Thyroid gland (tissue), 4 donors: ENCODE data around the gene TEX19. TPM values are rescaled to one million over a fixed set of nuclear protein-coding genes. Genes with fewer than 3 reads are reported as not detected.
"Not testable (repeated sequence)": the region's sequence is repeated elsewhere in the genome, so short reads cannot be mapped to it uniquely, and the experiment has no call there.

Experiments
- DNase-seq, 2 donors: peaks; one replicate each; pipeline ENCODE4 v3.0.0-alpha.2; 2019
- H3K27ac ChIP-seq, 3 donors: fragments of 200-600 bp; sonication (generic); 1 replicate in 2 of 3; 2 replicates in 1 of 3; pipeline ENCODE4 v1.5.1; 2016 to 2019; ENCODE audit warnings: mild to moderate bottlenecking in 1 of 3, moderate library complexity in 1 of 3
- H3K27me3 ChIP-seq: fragments of 200-600 bp; sonication (generic); one replicate; pipeline ENCODE4 v1.5.1; 2019
- H3K36me3 ChIP-seq, 2 donors: fragments of 200-600 bp; sonication (generic); one replicate each; pipeline ENCODE4 v1.5.1; 2016 to 2019
- H3K4me1 ChIP-seq, 2 donors: fragments of 200-600 bp; sonication (generic); one replicate each; pipeline ENCODE4 v1.5.1; 2017 to 2019
- H3K4me3 ChIP-seq, 3 donors: fragments of 200-600 bp; sonication (generic); replicated peaks in 1 of 3; 1 replicate in 2 of 3; 2 replicates in 1 of 3; pipeline ENCODE4 v1.5.1; 2016; ENCODE audit warnings: mild to moderate bottlenecking in 1 of 3
- H3K9me3 ChIP-seq: fragments of 200-600 bp; sonication (generic); one replicate; pipeline ENCODE4 v1.5.1; 2017
- CTCF ChIP-seq, 6 experiments: fragments of 200-600 bp in 3 of 6; fragments of 450-650 bp in 3 of 6; sonication (generic) in 3 of 6; IDR thresholded peaks; one replicate each; pipeline ENCODE4 v1.5.1; 2016 to 2019; ENCODE audit warnings: antibody characterized with exemption in 6 of 6, mild to moderate bottlenecking in 2 of 6, inconsistent platforms in 1 of 6, moderate library complexity in 1 of 6
- POLR2A ChIP-seq, 2 donors: fragments of 450-650 bp; IDR thresholded peaks; one replicate each; pipeline ENCODE4 v1.6.1; 2017; ENCODE audit warnings: antibody characterized with exemption in 2 of 2, mild to moderate bottlenecking in 2 of 2, moderate library complexity in 1 of 2
- WGBS, 2 donors: methylation state at CpG; one replicate each; pipeline ENCODE4 v1.1.5; 2017; 5-methylcytosine and 5-hydroxymethylcytosine counted together
- intact Hi-C: fragments of 100-400 bp; cut with DNase I; formaldehyde crosslinking; loops from one replicate; pipeline ENCODE4 v1.15.1; 2023
- total RNA-seq, 4 donors: library from RNA; depleted of rRNA; stranded (reverse); fragments of >200 nt; gene quantifications; one replicate each; pipeline ENCODE4 v1.2.3, GENCODE V29; 2016

Gene TEX19
- total RNA-seq, 4 donors from 2014 or later: 0.54 TPM; not detected in 3

GRCh38 chr17:82371333-82372248 lies 12.5 kb downstream of the TEX19 start, which contains the start of gene UTS2R:
UTS2R (plus strand) TSS chr17:82371765; CDS start chr17:82374325, 2,560 bp downstream.
- Histone ChIP-seq H3K4me3 (peak within 1 kb of the TSS in 1 of 3 donors; percentile 33), H3K4me1 (peaks cover 11 to 29% of the 10 kb centered on the region in 2 donors), H3K9me3 (no peaks in the 10 kb centered on the region), H3K27me3 (peaks cover 6% of the 10 kb centered on the region), H3K27ac (peak within 1 kb of the TSS in 1 of 3 donors; percentile 33), H3K36me3 (no peaks in the 10 kb centered on the region)
- intact Hi-C loops: no loop called here
- WGBS, 2 donors: 0 to 21% methylated on average over 2 to 22 of the region's 109 CpGs
- DNase-seq: no peak
- no peak for TF ChIP-seq CTCF (IDR thresholded peaks at IDR 0.05)
- no peak for TF ChIP-seq POLR2A (IDR thresholded peaks at IDR 0.05)

GRCh38 chr17:82372249-82373071 lies 13.4 kb downstream of the TEX19 start:
- no peaks in the 10 kb centered on the region for H3K9me3 ChIP-seq
- intact Hi-C loops: no loop called here
- H3K27me3 ChIP-seq: peaks cover 6% of the 10 kb centered on the region
- peaks cover 11 to 29% of the 10 kb centered on the region in 2 donors for H3K4me1 ChIP-seq
- H3K36me3 ChIP-seq: no peaks in the 10 kb centered on the region
- peak overlapping the region in 1 of 3 donors; percentile 33 for H3K27ac ChIP-seq
- WGBS, 2 donors: 20 to 31% methylated on average over 25 to 37 of the region's 41 CpGs
- DNase-seq: peak; percentile 64 to 65
- peak in 2 of 6 experiments; percentile 26 to 39 for TF ChIP-seq CTCF (IDR thresholded peaks at IDR 0.05)
- no peak for TF ChIP-seq POLR2A (IDR thresholded peaks at IDR 0.05)
- peak overlapping the region in 1 of 3 donors; percentile 33 for H3K4me3 ChIP-seq

GRCh38 chr17:82373072-82373452 lies 14.0 kb downstream of the TEX19 start:
- 78 to 80% methylated on average over 10 of the region's 10 CpGs for WGBS, 2 donors
- H3K9me3 ChIP-seq, DNase-seq, H3K36me3 ChIP-seq, H3K27me3 ChIP-seq, H3K4me3 ChIP-seq, intact Hi-C loops: not testable (repeated sequence)
- peaks cover 11 to 29% of the 10 kb centered on the region in 2 donors for H3K4me1 ChIP-seq
- peak overlapping the region in 1 of 3 donors; percentile 33 for H3K27ac ChIP-seq

- Histone ChIP-seq H3K4me1 (peaks cover 11 to 29% of the 10 kb centered on the region in 2 donors), H3K36me3 (no peaks in the 10 kb centered on the region), H3K9me3 (no peaks in the 10 kb centered on the region), H3K4me3 (no peak overlapping the region), H3K27ac (no peak overlapping the region), H3K27me3 (peaks cover 6% of the 10 kb centered on the region)
- no peak for DNase-seq
- intact Hi-C loops: no loop called here
- TF ChIP-seq CTCF (IDR thresholded peaks at IDR 0.05) (no peak), POLR2A (IDR thresholded peaks at IDR 0.05) (no peak)
- 89 to 90% methylated on average over 14 to 17 of the region's 37 CpGs for WGBS, 2 donors
These were observed 14.9 kb downstream of the TEX19 start for GRCh38 chr17:82373731-82374625.
